ENCODE results near the gene HSD17B10.

GRCh38 chrX:53421772-53422085 lies 12.4 kb downstream of the HSD17B10 start:
- TF ChIP-seq CTCF (IDR thresholded peaks at IDR 0.05) (no peak), POLR2A (IDR thresholded peaks at IDR 0.05) (no peak)

All from esophagus squamous epithelium (tissue), 4 donors.